IMR-90 (cell line): ENCODE results near the gene CEP152.

Source experiments
- BHLHE40 ChIP-seq: fragments of 150-350 bp; IDR thresholded peaks from 2 replicates; pipeline ENCODE4 v1.6.1; 2016; ENCODE audit warnings: mild to moderate bottlenecking, low read depth, low read length
- CEBPB ChIP-seq: IDR thresholded peaks from 2 replicates; pipeline ENCODE4 v1.6.1; 2012; ENCODE audit warnings: low read depth, low read length, improper control_type of control experiment
- CHD1 ChIP-seq: IDR thresholded peaks from 2 replicates; pipeline ENCODE4 v1.6.1; 2012; ENCODE audit warnings: low read depth, low read length, improper control_type of control experiment
- CTCF ChIP-seq: conservative IDR thresholded peaks from 2 replicates; pipeline ENCODE4 v1.5.1; 2012; ENCODE audit warnings: mild to moderate bottlenecking, low read depth, low read length, improper control_type of control experiment
- ELK1 ChIP-seq: fragments of 150-350 bp; IDR thresholded peaks from 2 replicates; pipeline ENCODE4 v1.6.1; 2016; ENCODE audit warnings: low read depth, mild to moderate bottlenecking, low read length, moderate library complexity, borderline replicate concordance
- FOS ChIP-seq: fragments of 150-350 bp; IDR thresholded peaks from 2 replicates; pipeline ENCODE4 v1.6.1; 2016; ENCODE audit warnings: low read depth, low read length
- MAZ ChIP-seq: IDR thresholded peaks from 2 replicates; pipeline ENCODE4 v1.6.1; 2012; ENCODE audit warnings: low read depth, mild to moderate bottlenecking, low read length, improper control_type of control experiment, moderate library complexity, borderline replicate concordance
- MXI1 ChIP-seq: IDR thresholded peaks from 2 replicates; pipeline ENCODE4 v1.6.1; 2012; ENCODE audit warnings: low read depth, mild to moderate bottlenecking, low read length, moderate library complexity, borderline replicate concordance
- NFE2L2 ChIP-seq: fragments of 150-350 bp; IDR thresholded peaks from 2 replicates; pipeline ENCODE4 v1.6.1; 2016; ENCODE audit warnings: low read depth, mild to moderate bottlenecking, low read length
- POLR2A ChIP-seq: IDR thresholded peaks from 2 replicates; pipeline ENCODE4 v1.6.1; 2012; ENCODE audit warnings: mild to moderate bottlenecking, low read depth, low read length
- RCOR1 ChIP-seq: IDR thresholded peaks from 2 replicates; pipeline ENCODE4 v1.6.1; 2012; ENCODE audit warnings: mild to moderate bottlenecking, low read length, improper control_type of control experiment; ENCODE audit not compliant: insufficient replicate concordance
- SMC3 ChIP-seq: fragments of 150-350 bp; IDR thresholded peaks from 2 replicates; pipeline ENCODE4 v1.6.1; 2016; ENCODE audit warnings: low read depth, mild to moderate bottlenecking, antibody characterized with exemption, low read length, moderate library complexity
- USF2 ChIP-seq: fragments of 150-350 bp; IDR thresholded peaks from 2 replicates; pipeline ENCODE4 v1.6.1; 2017; ENCODE audit warnings: mild to moderate bottlenecking, antibody characterized with exemption, low read length, low read depth

DNA sequence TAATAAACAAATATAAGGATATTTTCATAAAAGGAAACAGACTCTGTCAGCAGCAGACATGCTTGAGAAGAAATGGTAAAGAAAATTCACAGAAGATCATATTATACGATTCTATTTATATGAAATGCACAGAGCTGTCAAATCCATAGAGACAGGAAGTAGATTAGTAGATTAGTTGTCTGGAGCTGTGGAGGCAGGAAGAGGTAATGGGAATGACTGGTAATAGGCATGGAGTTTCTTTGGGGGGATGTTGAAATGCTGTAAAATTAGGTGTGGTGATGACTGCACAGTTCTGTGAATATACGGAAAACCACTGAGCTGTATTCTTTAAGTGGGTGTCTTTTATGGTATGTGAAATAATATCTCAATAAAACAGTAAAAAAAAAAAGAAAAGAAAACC lies 35.3 kb downstream of the CEP152 start:
- TF ChIP-seq POLR2A (no peak), CTCF (no peak), NFE2L2 (no peak), CHD1 (no peak), BHLHE40 (no peak), RCOR1 (no peak), ELK1 (no peak), USF2 (no peak), CEBPB (no peak), SMC3 (no peak), MXI1 (no peak), FOS (no peak), MAZ (no peak)
